Activated T-helper 1 cell treated with Interleukin-2 at 50 U/mL for 16 hours (primary cell): ENCODE data around the gene GAB2.
"Not testable (repeated sequence)": the region's sequence is repeated elsewhere in the genome, so short reads cannot be mapped to it uniquely, and the experiment has no call there.

ENCODE experiments used
- DNase-seq: peaks from one replicate; pipeline ENCODE4 v3.0.0-alpha.2; 2020; ENCODE audit warnings: low read depth

Gene GAB2

GRCh38 chr11:78187366-78188285, 230.0 kb downstream of the GAB2 start:
- DNase-seq: peak; percentile 39

GRCh38 chr11:78181185-78181584, 236.4 kb downstream of the GAB2 start:
- no peak for DNase-seq

- no peak for DNase-seq
Measured at GRCh38 chr11:78180751-78181150, 236.9 kb downstream of the GAB2 start.

- no peak for DNase-seq
Measured at GRCh38 chr11:78179459-78180071, 238.1 kb downstream of the GAB2 start.

- DNase-seq: no peak
Measured at GRCh38 chr11:78177216-78177615, 240.4 kb downstream of the GAB2 start.

GRCh38 chr11:78176605-78177141, 240.9 kb downstream of the GAB2 start:
- no peak for DNase-seq

GRCh38 chr11:78175862-78176261, 241.8 kb downstream of the GAB2 start:
- not testable (repeated sequence) for DNase-seq

GRCh38 chr11:78171951-78172350, 245.7 kb downstream of the GAB2 start:
- no peak for DNase-seq

GRCh38 chr11:78170874-78171549, 246.6 kb downstream of the GAB2 start:
- DNase-seq: no peak

GRCh38 chr11:78170413-78170812, 247.2 kb downstream of the GAB2 start:
- DNase-seq: no peak

GRCh38 chr11:78168539-78169477, 248.8 kb downstream of the GAB2 start:
- no peak for DNase-seq

- DNase-seq: no peak
Measured at GRCh38 chr11:78166855-78167469, 250.7 kb downstream of the GAB2 start.
